Heart left ventricle (tissue), 13 donors: ENCODE results near the gene MRPS10.

Experiments used
- CTCF ChIP-seq, 12 donors: fragments of 200-600 bp; sonication (generic) in 4 of 12; IDR thresholded peaks; one replicate each; pipeline versions ENCODE4 v1.5.0 to v1.8.0; 2018 to 2022; ENCODE audit warnings: antibody characterized with exemption in 12 of 12, mild to moderate bottlenecking in 5 of 12
- POLR2A ChIP-seq, 2 donors: fragments of 450-650 bp; IDR thresholded peaks; one replicate each; pipeline ENCODE4 v1.6.1; 2017; ENCODE audit warnings: antibody characterized with exemption in 2 of 2, mild to moderate bottlenecking in 2 of 2, moderate library complexity in 2 of 2
- donor health status: ischemic (EF 13 %, LVEDD 7.1; RV severe dilation, severe dysfunction).
- donor health status: DM: no; HTN: yes; CAD: no.
- donor health status: DM: no; HTN: no; CAD: no.
- donor health status: ischemic (EF 25% LVEDD 6.9; RV normal size, moderate dysfunction).
- donor health status: ischemic (EF 25% LVEDD 5.7; RV mildly dilated, moderate dysfunction).
- donor health status: ischemic (EF 35%, LVEDD 5.7; RV mildly dilated, moderate dysfunction).
- donor health status: nonischemic (EF 11% LVEDD 7.7; RV severe dilation, severe dysfunction).
- donor health status: DM: yes; HTN: yes; CAD: no.
- donor health status: PGD.
- donor health status: ischemic (EF 29% LVEDD 5.4; RV normal size, mild dysfunction).
- donor health status: nonischemic (EF 23%, LVEDD 6.1; RV moderate dilation, normal function).

- no peak for TF ChIP-seq POLR2A (IDR thresholded peaks at IDR 0.05)
- no peak for TF ChIP-seq CTCF (IDR thresholded peaks at IDR 0.05)
Observed at GRCh38 chr6:42221546-42221945, 3.9 kb upstream of the MRPS10 start.
